DMS 273 (cell line): ENCODE data around the gene ZNF331.

Source experiments
- DNase-seq: peaks from one replicate; lab custom pipeline; 2025; ENCODE audit not compliant: unreplicated experiment; lab: John Stamatoyannopoulos, UW

The ZNF331 gene

GRCh38 chr19:53520547-53521372 is 17.2 kb upstream of the ZNF331 start:
- peak; percentile 99 for DNase-seq

GRCh38 chr19:53521373-53522202 is 16.4 kb upstream of the ZNF331 start:
- DNase-seq = peak; percentile 48

GRCh38 chr19:53525922-53526321 is 12.0 kb upstream of the ZNF331 start:
- DNase-seq = no peak

GRCh38 chr19:53530622-53531021 is 7.3 kb upstream of the ZNF331 start:
- no peak for DNase-seq

- no peak for DNase-seq
These were observed 6.5 kb upstream of the ZNF331 start for GRCh38 chr19:53531457-53531856.

- no peak for DNase-seq
These were observed 5.6 kb upstream of the ZNF331 start for GRCh38 chr19:53532362-53532761.

- DNase-seq = no peak
These were observed 1.8 kb upstream of the ZNF331 start for GRCh38 chr19:53536225-53536548.

- no peak for DNase-seq
These were observed 824 bp upstream of the ZNF331 start for GRCh38 chr19:53537121-53537520.

GRCh38 chr19:53538378-53539109 is 599 bp downstream of the ZNF331 start:
- DNase-seq = no peak

GRCh38 chr19:53540091-53540490 is 2.1 kb downstream of the ZNF331 start:
- no peak for DNase-seq

GRCh38 chr19:53541971-53542370 is 4.0 kb downstream of the ZNF331 start:
- DNase-seq = no peak

- no peak for DNase-seq
These were observed 7.5 kb downstream of the ZNF331 start for GRCh38 chr19:53545271-53546065.

- DNase-seq = peak; percentile 5
These were observed 9.0 kb downstream of the ZNF331 start for GRCh38 chr19:53546758-53547513.

GRCh38 chr19:53549340-53549739 is 11.4 kb downstream of the ZNF331 start:
- no peak for DNase-seq

- no peak for DNase-seq
These were observed 14.2 kb downstream of the ZNF331 start for GRCh38 chr19:53552001-53552721.

- DNase-seq = peak; percentile 14
These were observed 15.2 kb downstream of the ZNF331 start for GRCh38 chr19:53553156-53553555.

GRCh38 chr19:53553865-53554791 is 16.2 kb downstream of the ZNF331 start:
- DNase-seq = peak; percentile 84

- DNase-seq = no peak
These were observed 16.9 kb downstream of the ZNF331 start for GRCh38 chr19:53554804-53555203.
